Fibroblast of the aortic adventitia (primary cell): ENCODE measurements around the gene NLRX1. TPM values are rescaled to one million over a fixed set of nuclear protein-coding genes. Genes with fewer than 3 reads are reported as not detected.
"Not testable (repeated sequence)": the region's sequence is repeated elsewhere in the genome, so short reads cannot be mapped to it uniquely, and the experiment has no call there.

Experiments used
- DNase-seq: peaks from one replicate; pipeline ENCODE4 v3.0.0-alpha.2; 2010; ENCODE audit warnings: low read depth
- H3K4me3 ChIP-seq: 2 replicates; pipeline ENCODE4 v1.5.1; 2011; ENCODE audit warnings: low read depth, mild to moderate bottlenecking, control low read depth, low read length, moderate library complexity
- CTCF ChIP-seq: IDR thresholded peaks from 2 replicates; pipeline ENCODE4 v1.5.1; 2011; ENCODE audit warnings: mild to moderate bottlenecking, low read length, control low read depth, inconsistent platforms; ENCODE audit not compliant: insufficient read depth
- total RNA-seq: library from RNA; depleted of rRNA; stranded (reverse); fragments of >200 nt; gene quantifications from 2 replicates; pipeline ENCODE4 v1.2.3, GENCODE V29; 2012; ENCODE audit warnings: low replicate concordance

The NLRX1 gene
- total RNA-seq, 1 donor: 16.5 TPM

- DNase-seq: no peak
- no peak for TF ChIP-seq CTCF
- no peak overlapping the region for H3K4me3 ChIP-seq
Measured at GRCh38 chr11:119181677-119182412, 13.3 kb downstream of the NLRX1 start.

- not testable (repeated sequence) for H3K4me3 ChIP-seq, DNase-seq
Measured at GRCh38 chr11:119184399-119184798, 15.9 kb downstream of the NLRX1 start.

GRCh38 chr11:119185981-119186634, 17.6 kb downstream of the NLRX1 start:
- no peak for DNase-seq
- no peak overlapping the region for H3K4me3 ChIP-seq
- no peak for TF ChIP-seq CTCF

- no peak for TF ChIP-seq CTCF
- no peak overlapping the region for H3K4me3 ChIP-seq
- no peak for DNase-seq
Measured at GRCh38 chr11:119187123-119187892, 18.8 kb downstream of the NLRX1 start.

GRCh38 chr11:119188067-119188466, 19.5 kb downstream of the NLRX1 start:
- TF ChIP-seq CTCF: no peak
- H3K4me3 ChIP-seq: no peak overlapping the region
- no peak for DNase-seq

- TF ChIP-seq CTCF: no peak
- no peak overlapping the region for H3K4me3 ChIP-seq
Measured at GRCh38 chr11:119188887-119189286, 20.4 kb downstream of the NLRX1 start.

GRCh38 chr11:119189393-119189792, 20.9 kb downstream of the NLRX1 start:
- DNase-seq: no peak
- TF ChIP-seq CTCF: no peak
- H3K4me3 ChIP-seq: no peak overlapping the region

More at GRCh38 chr11:119188887-119189286, 20.4 kb downstream of the NLRX1 start:
- no peak for DNase-seq
